Liver (tissue), 3 donors: ENCODE measurements around the gene MNAT1.

Source experiments
- CTCF ChIP-seq: fragments of 150-350 bp; IDR thresholded peaks from 2 replicates; pipeline ENCODE4 v1.5.1; 2017; ENCODE audit warnings: improper control_type of control experiment, low read depth, low read length; ENCODE audit not compliant: missing input control
- FOXA1 ChIP-seq: IDR thresholded peaks from 2 replicates; pipeline ENCODE4 v1.6.1; 2016; ENCODE audit warnings: antibody characterized with exemption
- MAX ChIP-seq: IDR thresholded peaks from 2 replicates; pipeline ENCODE4 v1.6.1; 2016; ENCODE audit warnings: antibody characterized with exemption
- TF ChIP-seq, protein P1 (sequence below): IDR thresholded peaks from 2 replicates; pipeline ENCODE4 v1.6.1; 2016; ENCODE audit warnings: antibody characterized with exemption, mild to moderate bottlenecking
- TF ChIP-seq, protein P2 (sequence below): IDR thresholded peaks from 2 replicates; pipeline ENCODE4 v1.6.1; 2016; ENCODE audit warnings: antibody characterized with exemption
- donor health status: healthy.
- donor health status: healthy.

DNA sequence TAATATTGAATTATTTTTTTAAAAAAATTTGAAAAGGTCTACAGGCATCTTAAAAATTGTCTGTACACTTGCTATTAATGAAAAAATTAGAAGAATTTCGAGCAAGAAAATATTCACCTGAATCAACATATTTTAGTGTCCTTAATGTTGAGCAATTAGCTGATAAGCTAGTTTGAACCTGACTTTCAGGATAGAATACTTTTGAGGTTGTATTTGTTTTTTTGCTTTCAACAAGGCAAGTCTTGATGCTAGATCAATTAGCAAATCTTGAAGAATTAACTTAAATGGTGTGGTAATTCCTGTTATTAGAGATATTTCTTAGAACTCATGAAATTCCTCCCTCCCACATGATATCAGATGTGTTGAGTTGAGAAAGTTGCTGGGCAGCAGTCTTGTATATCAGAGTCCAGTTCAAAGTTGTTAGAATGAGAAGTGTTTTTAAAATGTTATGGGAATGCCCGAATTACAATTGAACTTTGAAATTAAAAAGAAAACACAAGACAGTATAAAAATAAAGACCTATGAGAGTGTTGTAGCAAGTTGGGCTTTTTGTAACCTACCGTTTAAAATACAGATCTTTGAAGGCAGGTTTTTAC is 127.1 kb downstream of the MNAT1 start:
- TF ChIP-seq CTCF (no peak), FOXA1 (no peak), MAX (no peak)
- TF ChIP-seq, protein P1, sequence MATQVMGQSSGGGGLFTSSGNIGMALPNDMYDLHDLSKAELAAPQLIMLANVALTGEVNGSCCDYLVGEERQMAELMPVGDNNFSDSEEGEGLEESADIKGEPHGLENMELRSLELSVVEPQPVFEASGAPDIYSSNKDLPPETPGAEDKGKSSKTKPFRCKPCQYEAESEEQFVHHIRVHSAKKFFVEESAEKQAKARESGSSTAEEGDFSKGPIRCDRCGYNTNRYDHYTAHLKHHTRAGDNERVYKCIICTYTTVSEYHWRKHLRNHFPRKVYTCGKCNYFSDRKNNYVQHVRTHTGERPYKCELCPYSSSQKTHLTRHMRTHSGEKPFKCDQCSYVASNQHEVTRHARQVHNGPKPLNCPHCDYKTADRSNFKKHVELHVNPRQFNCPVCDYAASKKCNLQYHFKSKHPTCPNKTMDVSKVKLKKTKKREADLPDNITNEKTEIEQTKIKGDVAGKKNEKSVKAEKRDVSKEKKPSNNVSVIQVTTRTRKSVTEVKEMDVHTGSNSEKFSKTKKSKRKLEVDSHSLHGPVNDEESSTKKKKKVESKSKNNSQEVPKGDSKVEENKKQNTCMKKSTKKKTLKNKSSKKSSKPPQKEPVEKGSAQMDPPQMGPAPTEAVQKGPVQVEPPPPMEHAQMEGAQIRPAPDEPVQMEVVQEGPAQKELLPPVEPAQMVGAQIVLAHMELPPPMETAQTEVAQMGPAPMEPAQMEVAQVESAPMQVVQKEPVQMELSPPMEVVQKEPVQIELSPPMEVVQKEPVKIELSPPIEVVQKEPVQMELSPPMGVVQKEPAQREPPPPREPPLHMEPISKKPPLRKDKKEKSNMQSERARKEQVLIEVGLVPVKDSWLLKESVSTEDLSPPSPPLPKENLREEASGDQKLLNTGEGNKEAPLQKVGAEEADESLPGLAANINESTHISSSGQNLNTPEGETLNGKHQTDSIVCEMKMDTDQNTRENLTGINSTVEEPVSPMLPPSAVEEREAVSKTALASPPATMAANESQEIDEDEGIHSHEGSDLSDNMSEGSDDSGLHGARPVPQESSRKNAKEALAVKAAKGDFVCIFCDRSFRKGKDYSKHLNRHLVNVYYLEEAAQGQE, result no peak
- TF ChIP-seq, protein P2, sequence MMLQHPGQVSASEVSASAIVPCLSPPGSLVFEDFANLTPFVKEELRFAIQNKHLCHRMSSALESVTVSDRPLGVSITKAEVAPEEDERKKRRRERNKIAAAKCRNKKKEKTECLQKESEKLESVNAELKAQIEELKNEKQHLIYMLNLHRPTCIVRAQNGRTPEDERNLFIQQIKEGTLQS, result no peak
